Bronchial epithelial cell (primary cell): ENCODE data around the gene CDKL4. TPM values are rescaled to one million over a fixed set of nuclear protein-coding genes. Genes with fewer than 3 reads are reported as not detected.
"Not testable (repeated sequence)": the region's sequence is repeated elsewhere in the genome, so short reads cannot be mapped to it uniquely, and the experiment has no call there.

Experiments
- DNase-seq: peaks from one replicate; pipeline ENCODE4 v3.0.0-alpha.2; 2010; ENCODE audit warnings: low read depth
- FAIRE-seq: peaks from 2 replicates; lab custom pipeline; 2011; peaks lifted over from hg19 to GRCh38; lab: Jason Lieb, UNC
- H3K27me3 ChIP-seq: 2 replicates; pipeline ENCODE4 v1.5.1; 2011; ENCODE audit warnings: low read length; ENCODE audit not compliant: control insufficient read depth, insufficient read depth
- H3K36me3 ChIP-seq: 2 replicates; pipeline ENCODE4 v1.5.1; 2011; ENCODE audit warnings: low read length; ENCODE audit not compliant: control insufficient read depth, insufficient read depth
- H3K4me3 ChIP-seq: 2 replicates; pipeline ENCODE4 v1.5.1; 2011; ENCODE audit warnings: mild to moderate bottlenecking, low read depth, low read length, control low read depth
- total RNA-seq: library from RNA; depleted of rRNA; stranded (reverse); fragments of >200 nt; gene quantifications from 2 replicates; pipeline ENCODE4 v1.2.1, GENCODE V29; 2014
- TF ChIP-seq, protein P1 (sequence below): IDR thresholded peaks from 2 replicates; pipeline ENCODE4 v1.5.1; 2011; ENCODE audit warnings: mild to moderate bottlenecking, moderate library complexity, low read length, control low read depth, inconsistent platforms; ENCODE audit not compliant: insufficient read depth, severe bottlenecking

CDKL4 gene
- total RNA-seq, 1 donor from 2014 or later = 0.26 TPM

DNA sequence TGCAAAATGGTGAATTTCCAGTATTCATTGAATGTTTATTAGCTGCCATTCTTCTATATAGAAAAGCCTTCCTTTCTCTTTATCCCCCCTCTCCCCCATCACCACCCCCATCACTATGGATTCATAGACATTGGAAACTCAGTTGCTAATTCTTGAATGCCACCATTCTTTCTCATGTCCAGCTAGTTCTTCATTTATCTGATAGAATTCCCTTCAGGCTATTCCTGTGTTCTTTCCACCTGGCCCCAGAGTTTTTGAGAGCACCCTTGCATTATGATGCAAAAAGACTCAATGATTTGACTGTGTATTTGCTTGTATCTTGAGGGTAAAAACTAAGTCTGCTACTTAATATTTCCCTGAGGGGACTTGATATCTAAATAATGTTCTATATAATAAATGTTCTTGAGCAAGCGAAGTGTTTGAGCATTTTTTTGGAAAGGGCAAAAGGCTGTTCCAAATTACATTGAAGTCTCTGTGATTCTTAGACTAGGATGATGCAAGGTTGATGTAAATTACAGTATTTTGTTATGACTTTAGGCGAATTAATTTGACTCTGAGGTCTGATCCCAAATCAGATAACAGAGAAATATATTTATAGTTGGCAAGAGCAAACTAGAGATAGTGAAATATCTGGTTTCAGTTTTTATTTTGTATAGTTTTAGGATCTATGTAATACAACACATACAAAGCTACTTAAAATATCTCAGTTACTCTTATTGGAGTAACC, 104.1 kb downstream of the CDKL4 start:
- TF ChIP-seq, protein P1, sequence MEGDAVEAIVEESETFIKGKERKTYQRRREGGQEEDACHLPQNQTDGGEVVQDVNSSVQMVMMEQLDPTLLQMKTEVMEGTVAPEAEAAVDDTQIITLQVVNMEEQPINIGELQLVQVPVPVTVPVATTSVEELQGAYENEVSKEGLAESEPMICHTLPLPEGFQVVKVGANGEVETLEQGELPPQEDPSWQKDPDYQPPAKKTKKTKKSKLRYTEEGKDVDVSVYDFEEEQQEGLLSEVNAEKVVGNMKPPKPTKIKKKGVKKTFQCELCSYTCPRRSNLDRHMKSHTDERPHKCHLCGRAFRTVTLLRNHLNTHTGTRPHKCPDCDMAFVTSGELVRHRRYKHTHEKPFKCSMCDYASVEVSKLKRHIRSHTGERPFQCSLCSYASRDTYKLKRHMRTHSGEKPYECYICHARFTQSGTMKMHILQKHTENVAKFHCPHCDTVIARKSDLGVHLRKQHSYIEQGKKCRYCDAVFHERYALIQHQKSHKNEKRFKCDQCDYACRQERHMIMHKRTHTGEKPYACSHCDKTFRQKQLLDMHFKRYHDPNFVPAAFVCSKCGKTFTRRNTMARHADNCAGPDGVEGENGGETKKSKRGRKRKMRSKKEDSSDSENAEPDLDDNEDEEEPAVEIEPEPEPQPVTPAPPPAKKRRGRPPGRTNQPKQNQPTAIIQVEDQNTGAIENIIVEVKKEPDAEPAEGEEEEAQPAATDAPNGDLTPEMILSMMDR = no peak
- no peaks in the 10 kb centered on the region for H3K27me3 ChIP-seq
- H3K36me3 ChIP-seq = no peaks in the 10 kb centered on the region
- DNase-seq (no peak), FAIRE-seq (no peak)
- H3K4me3 ChIP-seq = no peak overlapping the region

DNA sequence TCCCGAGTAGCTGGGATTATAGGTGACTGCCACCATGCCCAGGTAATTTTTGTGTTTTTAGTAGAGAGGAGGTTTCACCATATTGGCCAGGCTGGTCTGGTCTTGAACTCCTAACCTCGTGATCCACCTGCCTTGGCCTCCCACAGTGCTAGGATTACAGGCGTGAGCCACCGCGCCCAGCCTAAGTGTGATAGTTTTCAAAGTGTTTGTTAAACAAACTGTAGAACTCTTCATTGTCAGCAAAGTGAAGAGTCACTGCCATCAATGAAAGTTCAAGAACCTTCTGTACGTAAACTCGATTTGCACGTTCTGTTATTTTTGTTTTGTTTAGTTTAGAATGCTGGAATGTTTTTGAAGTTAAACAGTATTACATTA, 104.9 kb downstream of the CDKL4 start:
- no peaks in the 10 kb centered on the region for H3K27me3 ChIP-seq
- H3K4me3 ChIP-seq = no peak overlapping the region
- FAIRE-seq (no peak), DNase-seq (no peak)
- TF ChIP-seq, protein P1 = no peak
- no peaks in the 10 kb centered on the region for H3K36me3 ChIP-seq

DNA sequence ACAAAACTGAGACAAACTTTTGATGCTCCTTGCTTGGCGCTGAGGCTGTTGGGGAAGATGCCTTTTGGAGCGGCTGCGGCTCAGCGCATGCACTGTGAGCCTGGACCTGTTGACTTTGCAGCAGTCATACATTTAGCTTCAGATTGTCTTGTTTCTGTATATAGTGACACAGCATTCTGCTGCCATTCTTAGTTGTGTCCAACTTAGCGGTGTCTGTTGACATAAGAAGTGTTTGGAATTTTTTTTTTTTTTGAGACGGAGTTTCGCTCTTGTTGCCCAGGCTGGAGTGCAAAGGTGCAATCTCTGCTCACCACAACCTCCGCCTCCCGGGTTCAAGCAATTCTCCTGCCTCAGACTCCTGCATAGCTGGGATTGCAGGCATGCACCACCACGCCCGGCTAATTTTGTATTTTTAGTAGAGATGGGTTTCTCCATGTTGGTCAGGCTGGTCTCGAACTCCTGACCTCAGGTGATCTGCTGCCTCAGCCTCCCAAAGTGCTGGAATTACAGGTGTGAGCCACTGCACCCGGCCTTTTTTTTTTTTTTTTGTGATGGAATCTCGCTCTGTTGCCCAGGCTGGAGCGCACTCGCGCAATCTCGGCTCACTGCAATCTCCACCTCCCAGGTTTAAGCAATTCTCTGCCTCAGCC, 105.5 kb downstream of the CDKL4 start:
- not testable (repeated sequence) for H3K27me3 ChIP-seq, H3K36me3 ChIP-seq, DNase-seq, H3K4me3 ChIP-seq, FAIRE-seq

DNA sequence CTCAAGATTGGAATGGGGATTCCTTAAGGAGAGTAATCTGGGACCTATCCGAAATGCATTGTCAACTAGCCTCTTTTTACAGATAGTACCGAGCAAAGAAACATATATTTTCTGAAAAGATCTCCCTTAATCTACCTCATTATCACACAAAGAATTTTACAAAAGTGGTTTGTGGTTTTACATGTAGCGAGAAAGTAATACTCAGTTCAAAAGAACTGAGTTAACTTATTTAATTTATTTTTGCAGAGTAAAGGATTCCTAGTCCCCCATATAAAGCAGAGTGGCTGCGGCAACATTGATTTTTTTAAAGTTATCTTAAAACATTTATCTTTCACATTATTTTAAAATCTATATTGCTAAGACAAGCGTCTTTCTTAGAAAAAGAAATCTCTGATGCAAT, 107.0 kb downstream of the CDKL4 start:
- FAIRE-seq = no peak
- no peak for DNase-seq
- H3K4me3 ChIP-seq = no peak overlapping the region
- H3K27me3 ChIP-seq = no peaks in the 10 kb centered on the region
- TF ChIP-seq, protein P1 = no peak
- H3K36me3 ChIP-seq = no peaks in the 10 kb centered on the region

DNA sequence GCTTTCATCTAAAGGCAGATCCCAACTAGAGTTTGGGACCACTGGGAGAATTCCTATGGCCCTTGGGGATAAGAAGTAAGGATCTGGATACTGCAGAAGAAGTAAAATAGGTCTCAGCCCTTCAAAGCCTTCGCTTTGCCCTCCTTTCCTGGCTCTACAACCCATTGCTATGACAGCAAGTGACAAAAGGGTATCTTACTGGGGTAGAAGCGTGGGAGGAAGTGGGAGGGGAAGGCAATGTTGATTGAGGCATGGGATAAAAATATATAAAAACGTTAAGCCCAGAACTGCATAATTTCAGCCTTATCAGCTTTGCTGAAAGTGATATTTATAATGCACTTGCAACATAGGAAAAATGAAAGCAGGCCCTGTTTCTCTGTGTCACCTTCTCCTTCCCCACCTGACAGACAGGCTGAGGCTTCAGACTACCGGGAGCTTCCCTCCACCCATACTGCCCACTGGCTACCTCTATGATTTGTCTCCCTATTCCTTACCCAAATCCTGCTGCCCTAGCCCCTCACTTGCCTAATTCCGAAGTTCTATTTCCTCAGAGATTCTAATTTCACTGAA, 108.0 kb downstream of the CDKL4 start:
- no peak for DNase-seq
- TF ChIP-seq, protein P1 = no peak

DNA sequence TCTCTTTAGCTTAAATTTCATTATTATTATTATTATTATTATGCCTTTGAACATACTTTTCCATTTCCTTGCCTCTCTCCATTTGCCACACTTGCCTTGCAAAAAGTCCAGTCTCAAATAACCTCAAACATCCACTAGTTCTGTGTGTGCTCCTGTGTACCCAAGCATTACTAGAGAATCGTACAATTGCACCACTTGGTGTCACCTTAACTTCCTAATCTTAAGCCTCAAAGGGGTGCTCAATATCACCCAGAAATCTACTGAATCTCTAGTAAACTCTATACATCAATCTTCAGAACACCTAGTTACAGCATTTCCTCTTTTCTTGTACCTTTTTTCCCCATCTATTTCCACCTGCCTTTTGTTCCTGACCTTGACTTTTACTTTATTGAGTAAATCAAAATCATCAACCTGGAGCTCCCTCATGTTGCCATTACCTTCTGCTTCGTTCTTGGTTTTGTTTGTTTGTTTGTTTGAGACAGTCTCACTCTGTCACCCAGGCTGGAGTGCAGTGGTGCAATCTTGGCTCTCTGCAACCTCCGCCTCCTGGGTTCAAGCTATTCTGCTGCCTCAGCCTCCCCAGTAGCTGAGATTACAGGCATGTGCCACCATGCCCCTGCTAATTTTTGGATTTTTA, 110.4 kb downstream of the CDKL4 start:
- Histone ChIP-seq H3K27me3 (no peaks in the 10 kb centered on the region), H3K36me3 (no peaks in the 10 kb centered on the region), H3K4me3 (no peak overlapping the region)
- no peak for FAIRE-seq
- TF ChIP-seq, protein P1 = no peak
- no peak for DNase-seq

More for the DNA sequence above, 108.0 kb downstream of the CDKL4 start:
- Histone ChIP-seq H3K36me3 (no peaks in the 10 kb centered on the region), H3K4me3 (no peak overlapping the region), H3K27me3 (no peaks in the 10 kb centered on the region)
- no peak for FAIRE-seq
